GM12801 (cell line): ENCODE measurements around the gene PEX5.

Source experiments
- TF ChIP-seq, protein P1 (sequence below): IDR thresholded peaks from one replicate; pipeline ENCODE4 v1.5.1; 2011; ENCODE audit warnings: control low read depth; ENCODE audit not compliant: insufficient read length; ENCODE audit errors: extremely low read depth

PEX5 gene

DNA sequence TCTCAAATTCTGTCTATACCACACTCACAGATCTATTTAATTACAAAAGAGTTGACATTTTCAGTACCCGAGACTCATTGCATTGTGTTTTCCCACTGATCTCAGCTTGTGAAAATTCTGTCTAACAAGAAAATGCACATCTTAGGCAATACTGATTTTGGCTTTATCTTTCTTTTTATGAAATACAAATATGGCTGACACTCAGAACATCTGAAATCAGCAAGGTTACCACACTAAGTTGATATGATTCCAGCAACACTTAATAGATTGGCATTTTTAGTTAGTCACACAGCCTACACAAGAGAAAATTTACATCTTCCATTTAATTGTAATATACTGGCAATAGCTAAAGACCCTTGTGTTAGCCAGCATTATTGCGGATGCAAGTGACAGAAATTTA lies 40.3 kb downstream of the PEX5 start:
- TF ChIP-seq, protein P1, sequence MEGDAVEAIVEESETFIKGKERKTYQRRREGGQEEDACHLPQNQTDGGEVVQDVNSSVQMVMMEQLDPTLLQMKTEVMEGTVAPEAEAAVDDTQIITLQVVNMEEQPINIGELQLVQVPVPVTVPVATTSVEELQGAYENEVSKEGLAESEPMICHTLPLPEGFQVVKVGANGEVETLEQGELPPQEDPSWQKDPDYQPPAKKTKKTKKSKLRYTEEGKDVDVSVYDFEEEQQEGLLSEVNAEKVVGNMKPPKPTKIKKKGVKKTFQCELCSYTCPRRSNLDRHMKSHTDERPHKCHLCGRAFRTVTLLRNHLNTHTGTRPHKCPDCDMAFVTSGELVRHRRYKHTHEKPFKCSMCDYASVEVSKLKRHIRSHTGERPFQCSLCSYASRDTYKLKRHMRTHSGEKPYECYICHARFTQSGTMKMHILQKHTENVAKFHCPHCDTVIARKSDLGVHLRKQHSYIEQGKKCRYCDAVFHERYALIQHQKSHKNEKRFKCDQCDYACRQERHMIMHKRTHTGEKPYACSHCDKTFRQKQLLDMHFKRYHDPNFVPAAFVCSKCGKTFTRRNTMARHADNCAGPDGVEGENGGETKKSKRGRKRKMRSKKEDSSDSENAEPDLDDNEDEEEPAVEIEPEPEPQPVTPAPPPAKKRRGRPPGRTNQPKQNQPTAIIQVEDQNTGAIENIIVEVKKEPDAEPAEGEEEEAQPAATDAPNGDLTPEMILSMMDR: no peak

DNA sequence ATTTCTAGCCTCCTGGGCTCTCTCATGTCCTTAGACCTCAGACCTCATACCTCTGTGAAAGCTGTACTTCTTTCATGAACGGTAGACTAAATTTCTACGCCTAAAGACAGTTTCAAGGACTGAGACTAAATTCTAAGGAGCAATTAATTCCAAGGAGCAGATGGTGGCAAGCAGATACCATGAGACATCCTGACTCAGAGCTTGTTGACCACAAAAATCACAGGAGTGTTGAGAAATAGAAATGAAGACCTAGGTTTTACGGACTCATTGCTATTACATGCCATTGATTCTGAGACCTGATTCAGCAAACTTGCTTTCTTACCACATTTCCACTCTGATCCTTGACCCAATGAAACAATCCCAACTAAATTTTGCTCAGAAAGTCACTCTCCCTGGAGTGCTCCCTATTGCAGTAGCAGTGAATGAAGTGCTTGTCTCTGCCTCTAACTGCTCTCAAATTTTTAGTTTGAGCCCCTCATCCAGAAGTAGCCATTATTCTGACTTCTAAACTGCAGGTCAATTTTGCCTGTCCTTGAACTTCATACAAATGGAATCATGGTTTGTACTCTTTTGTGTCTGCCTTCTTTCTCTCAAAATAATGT lies 52.0 kb downstream of the PEX5 start:
- TF ChIP-seq, protein P1: no peak

DNA sequence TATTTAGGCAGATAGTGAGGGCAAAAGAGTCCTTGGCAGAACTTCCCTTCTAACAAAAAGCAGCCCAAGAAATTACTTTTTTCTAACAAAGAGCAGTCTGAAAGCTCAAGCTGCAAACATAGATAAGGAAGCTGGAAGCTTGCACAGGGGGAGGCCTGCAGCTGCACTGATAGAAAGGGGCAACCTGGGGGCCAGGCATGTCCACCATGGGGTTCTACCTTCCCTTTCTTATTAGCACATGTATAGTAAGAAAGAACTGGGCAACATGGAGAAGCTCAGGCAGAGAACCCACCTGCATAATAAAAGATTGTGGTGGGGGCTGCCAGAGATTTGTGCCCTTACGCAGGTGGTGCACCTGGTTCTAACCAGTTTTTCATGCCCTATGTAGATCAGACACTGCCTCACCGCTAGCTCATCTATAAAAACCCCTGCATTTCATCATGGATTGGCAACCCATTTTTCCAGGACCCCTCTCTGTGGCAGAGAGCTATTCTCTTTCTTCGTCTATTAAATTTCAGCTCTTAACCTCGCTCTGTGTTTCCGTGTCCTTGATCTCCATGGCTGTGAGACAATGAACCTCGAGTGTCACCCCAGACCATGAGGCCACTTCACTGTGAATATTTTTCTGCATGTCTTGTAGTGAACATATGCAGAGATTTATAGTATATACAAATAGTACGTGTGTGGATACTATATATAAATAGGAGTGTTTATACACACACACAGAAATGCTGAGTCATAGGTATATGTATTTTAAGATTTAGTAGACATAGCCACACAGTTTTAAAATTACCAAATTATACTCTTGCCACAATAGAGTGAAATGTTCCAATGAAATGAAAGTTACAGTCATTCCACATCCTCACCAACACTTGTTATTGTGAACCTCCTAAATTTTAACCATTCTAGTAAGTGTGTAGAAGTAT lies 53.0 kb downstream of the PEX5 start:
- TF ChIP-seq, protein P1: no peak

DNA sequence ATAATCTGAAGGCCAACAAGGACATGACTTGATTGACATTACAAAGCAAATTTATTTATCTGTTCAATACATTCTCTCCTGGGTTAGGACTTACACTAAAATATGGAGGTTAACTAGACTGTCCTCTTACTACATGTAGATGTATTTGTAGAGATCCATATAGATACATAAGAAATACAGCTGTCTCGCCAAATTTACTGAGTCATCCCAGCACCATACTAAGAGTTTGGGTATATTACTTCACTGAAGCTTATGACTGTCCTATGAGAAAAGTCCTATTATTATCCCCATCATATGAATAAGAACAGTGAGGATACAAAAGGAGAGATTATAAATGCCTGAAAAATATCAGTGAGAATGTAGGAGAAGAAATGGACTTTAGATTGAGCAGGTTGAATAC lies 69.6 kb downstream of the PEX5 start:
- TF ChIP-seq, protein P1: no peak
